Dermis blood vessel endothelial cell (primary cell): Measurements from ENCODE around the gene HDAC9. TPM values are rescaled to one million over a fixed set of nuclear protein-coding genes. Genes with fewer than 3 reads are reported as not detected.
A peak's percentile ranks its signal among the peaks of the same experiment; 100 is the strongest.

Experiments used
- DNase-seq: peaks from one replicate; pipeline ENCODE4 v3.0.0; 2010
- total RNA-seq: library from RNA; depleted of rRNA; stranded (reverse); fragments of >200 nt; gene quantifications from 2 replicates; pipeline ENCODE4 v1.2.3, GENCODE V29; 2014

The HDAC9 gene
- total RNA-seq, 1 donor from 2014 or later, result 3.9 TPM

- DNase-seq, result no peak
These were observed 360.2 kb downstream of the HDAC9 start for GRCh38 chr7:18855796-18856195.

GRCh38 chr7:18858232-18858631 is 362.7 kb downstream of the HDAC9 start:
- no peak for DNase-seq

GRCh38 chr7:18859318-18859717 is 363.8 kb downstream of the HDAC9 start:
- no peak for DNase-seq

DNA sequence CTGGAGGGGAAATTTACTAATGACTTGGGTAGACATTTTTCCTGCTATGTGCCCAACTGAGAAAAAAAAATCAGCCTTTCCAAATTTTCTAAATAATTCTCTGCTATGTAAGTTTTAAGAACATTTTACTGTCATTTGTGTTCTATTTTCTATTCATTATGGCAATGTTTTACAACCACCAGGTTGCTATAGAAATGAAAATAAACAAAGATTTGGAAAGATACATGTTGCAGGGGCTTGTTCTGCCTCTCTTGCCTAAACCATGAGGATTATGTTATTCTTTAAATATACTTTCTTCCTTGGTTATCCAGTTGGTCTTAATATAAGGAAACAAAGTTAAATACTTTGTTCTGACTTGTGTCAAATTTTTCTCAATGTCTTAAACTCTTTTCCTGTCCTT is 364.7 kb downstream of the HDAC9 start:
- no peak for DNase-seq

- DNase-seq, result no peak
These were observed 366.1 kb downstream of the HDAC9 start for GRCh38 chr7:18861514-18862118.

DNA sequence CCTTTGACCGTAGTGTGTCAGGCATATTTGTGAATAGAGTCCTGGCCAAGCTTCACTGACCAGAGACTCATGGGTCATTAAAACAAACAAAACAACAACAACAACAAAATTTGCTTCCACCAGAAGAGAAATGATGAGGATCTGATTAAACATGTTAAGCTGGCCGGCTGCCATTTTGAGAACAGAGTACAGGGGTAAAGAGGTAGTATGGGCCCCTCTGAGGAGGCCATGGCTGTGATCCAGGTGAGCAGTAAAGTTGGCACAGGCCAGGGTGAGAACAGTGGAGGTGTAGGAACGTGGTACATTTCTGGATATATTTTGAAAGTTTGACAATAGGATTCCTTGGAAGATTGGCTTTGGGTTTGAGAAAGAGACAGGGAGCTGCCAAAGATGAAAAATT is 369.4 kb downstream of the HDAC9 start:
- DNase-seq, result no peak

- peak; percentile 99 for DNase-seq
These were observed 370.9 kb downstream of the HDAC9 start for GRCh38 chr7:18866359-18867036.

DNA sequence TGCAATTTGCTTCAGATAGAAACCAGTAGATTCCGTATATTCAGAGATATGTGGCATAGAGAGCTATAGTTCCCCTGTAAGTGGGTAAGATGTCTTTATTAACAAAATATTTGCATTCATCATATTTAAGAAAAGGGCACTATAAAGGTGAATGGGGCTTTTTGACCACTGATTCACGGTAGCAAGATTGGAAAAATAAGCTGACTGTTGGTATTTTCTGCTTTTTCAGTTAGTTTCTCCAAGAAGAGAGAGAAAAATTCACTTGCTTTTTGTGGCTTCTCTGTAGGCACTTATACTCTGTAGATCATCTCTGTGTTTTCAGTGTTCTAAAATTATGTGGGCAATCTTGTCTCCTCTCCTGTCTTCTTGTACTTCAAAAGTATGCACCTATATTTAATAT is 376.8 kb downstream of the HDAC9 start:
- no peak for DNase-seq

GRCh38 chr7:18873734-18874336 is 378.3 kb downstream of the HDAC9 start:
- DNase-seq, result no peak

GRCh38 chr7:18874880-18875279 is 379.3 kb downstream of the HDAC9 start:
- no peak for DNase-seq

DNA sequence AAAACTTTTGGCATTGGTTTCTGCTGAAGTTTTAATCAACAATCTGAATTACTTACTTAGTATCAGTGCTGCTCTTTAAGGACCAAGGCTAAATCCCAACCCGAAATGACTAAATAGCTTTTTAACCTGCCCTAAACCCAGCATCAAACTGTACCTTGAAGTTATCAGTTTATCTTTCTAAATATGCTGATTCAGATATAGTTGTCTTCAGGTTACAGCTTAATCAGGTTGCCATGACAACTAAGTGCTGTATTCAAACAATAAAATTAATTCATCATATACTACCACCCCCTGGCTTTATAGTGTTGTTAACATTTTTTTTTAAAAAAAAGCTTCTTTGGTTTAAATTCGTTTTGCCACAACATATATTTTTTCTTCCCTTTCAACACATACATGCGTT is 382.3 kb downstream of the HDAC9 start:
- no peak for DNase-seq

GRCh38 chr7:18886832-18887231 is 391.3 kb downstream of the HDAC9 start:
- peak; percentile 42 for DNase-seq

DNA sequence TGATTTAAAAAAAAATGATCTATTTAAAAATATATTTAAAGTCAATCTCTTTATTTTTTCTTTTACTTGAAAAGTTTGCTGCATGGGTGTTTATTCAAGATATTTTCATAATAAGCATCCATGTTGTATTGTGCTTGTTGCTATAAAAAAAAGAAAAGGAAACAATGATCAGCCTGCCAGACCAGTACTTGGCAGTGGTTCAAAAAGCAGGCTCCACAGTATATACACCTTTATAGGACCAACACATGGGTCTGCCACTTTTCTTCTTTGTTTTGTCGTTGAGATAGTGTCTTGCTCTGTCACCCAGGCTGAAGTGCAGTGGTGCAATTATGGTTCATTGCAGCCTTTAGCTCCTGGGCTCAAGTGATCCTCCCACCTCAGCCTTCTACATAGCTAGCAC is 393.9 kb downstream of the HDAC9 start:
- DNase-seq, result peak; percentile 62

DNA sequence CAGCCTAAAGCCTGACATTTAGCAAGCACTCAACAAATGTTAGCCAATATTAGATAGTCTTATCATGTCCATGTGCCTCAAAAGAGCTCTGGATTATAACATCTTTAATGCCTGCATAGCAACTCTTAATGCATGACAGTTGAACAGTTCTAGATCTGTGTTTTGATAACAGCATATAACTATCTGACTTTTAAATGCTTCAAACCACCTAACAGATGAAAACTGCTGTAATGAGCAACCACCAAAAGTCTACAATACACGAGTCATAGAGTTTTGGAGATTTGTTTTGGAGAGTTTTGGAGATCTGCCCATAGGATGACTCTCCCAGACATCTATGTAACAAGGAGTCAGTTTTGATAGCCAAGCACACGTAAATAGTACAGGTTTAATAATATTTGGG is 394.6 kb downstream of the HDAC9 start:
- no peak for DNase-seq

DNA sequence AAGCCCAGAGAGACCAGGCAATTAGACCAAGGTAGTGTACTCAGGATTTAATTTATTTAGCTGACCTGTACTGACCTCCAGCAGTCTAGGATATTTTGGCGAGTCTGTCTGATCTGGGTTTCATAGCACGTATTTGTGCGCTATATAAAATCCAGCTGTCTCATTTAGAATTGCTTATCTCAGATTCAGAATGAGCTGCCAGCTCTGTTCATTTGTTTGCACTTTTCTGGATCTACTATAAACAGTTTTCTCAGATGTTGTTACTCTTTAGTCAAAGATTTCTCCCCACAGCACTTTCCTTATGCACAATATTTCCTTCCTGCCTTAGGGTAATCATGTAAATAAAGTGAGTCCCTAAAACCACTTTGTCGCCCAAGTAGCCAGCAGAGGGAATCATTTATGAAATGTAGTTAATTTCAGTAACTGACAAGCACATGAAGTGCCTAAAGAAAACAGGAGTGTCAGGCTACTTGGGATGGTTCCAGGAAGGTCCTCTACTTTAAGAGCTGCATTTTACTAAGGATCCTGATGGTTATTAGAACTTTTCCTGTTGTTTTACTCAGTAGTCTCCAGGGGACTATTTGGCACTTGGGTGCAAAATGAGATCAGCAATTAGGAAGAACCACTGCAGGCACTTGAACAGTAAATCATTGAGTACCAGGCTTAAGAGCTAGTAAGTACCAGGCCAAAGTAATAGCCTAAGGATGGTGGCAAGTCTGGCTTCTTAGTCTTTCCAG is 395.5 kb downstream of the HDAC9 start:
- peak; percentile 41 for DNase-seq

DNA sequence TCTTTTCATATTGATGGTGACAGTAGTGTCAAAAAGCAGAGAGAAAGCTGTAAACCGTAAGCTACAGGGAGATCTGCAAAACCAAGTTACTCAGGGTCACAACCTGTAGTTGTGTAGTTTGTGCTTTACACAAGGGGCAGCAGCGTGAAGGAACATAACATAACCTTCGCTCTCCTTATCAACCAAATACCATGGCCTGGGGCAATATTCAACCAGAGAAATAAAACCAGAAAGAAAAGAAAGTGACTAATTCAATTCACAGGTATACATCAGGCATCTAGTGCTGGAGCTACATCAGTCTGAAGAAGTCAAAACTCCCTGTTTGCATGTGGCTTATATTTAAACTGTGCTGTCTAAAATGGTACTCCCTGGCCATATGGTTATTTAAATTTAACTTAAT is 397.6 kb downstream of the HDAC9 start:
- no peak for DNase-seq

DNA sequence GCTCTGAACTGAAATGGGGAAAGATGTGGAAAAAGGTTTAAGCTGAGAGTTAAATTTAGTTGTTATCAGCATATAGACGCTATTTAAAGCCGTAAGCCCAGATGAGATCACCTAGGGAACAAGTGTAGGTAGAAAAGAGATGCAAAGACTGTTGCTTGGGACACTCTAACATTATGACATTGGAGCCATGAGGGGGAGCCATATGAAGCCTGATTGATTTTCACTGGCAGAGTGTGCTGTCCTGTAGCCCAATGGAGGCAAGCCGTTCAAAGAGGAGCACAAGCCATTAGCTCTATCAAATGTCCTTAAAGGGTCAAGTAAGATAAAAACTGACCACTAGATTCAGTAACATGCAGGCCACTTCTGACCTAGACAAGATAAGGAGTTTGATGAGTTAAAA is 398.6 kb downstream of the HDAC9 start:
- no peak for DNase-seq

DNA sequence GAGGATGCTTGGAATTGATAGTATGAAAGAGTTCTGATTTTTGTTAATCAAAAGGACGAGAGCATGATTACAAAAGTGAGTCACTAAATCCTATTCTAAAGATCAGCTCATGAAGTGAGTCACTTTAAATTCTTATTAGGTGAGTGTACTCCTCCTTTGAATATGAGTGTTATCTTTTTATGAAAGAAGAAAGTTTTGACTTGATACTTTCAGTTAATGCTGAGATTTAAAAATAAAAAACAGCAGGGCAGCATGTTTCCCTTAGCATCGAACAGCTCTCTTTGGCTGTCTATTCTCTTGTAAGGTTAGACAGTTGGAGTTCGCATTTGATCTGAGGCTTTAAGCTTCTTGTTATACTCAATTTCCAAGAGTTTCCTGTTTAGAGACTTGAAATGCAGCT is 399.9 kb downstream of the HDAC9 start:
- DNase-seq, result peak; percentile 60

DNA sequence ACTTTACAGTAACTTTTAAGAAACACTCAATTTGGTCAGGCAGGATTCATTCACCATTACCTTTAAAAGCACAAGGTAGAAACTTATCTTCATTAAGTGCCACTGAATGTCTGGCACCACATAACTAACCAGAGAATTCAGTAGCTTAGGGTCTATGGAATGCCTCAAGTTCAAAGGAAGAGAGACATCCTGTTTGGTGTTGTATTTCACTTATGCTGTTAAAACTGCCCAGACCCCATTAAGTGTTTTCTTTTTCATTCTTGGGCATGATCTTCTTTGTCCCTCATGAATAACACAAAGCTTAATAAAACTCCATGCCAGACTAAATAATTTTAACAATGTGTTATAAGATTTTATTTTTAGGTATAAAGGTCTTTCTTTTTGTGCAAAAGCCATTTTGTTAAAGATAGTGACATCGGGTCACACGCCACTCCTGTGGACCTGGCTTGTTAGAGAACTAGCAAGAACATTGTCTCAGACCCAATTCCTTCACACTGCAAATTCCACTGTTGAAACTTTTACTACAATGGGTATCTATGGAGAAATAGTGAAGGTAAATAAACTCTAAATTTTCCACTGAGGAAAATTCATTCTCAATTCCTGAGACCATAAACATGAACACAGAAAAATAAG is 400.9 kb downstream of the HDAC9 start:
- peak; percentile 39 for DNase-seq

GRCh38 chr7:18900236-18900635 is 404.7 kb downstream of the HDAC9 start:
- no peak for DNase-seq

DNA sequence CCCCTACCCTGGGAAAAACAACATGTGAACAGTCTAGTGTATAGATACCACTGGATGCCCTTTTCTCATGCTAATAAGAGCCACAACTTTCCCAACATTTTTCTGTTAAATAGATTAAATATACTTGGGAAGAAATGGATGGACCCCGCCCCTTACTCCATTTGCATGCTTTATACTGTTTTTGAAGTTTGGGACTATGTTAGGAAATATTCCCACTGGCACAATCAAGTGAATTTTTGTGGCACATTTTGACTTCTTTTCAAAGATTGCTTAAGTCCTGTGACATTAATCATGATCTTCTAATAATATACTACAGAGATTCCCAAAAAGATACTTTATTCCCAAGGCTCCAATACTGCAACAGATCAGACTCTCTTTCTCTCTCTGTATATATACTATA is 405.3 kb downstream of the HDAC9 start:
- DNase-seq, result no peak

- no peak for DNase-seq
These were observed 405.8 kb downstream of the HDAC9 start for GRCh38 chr7:18901351-18901750.

GRCh38 chr7:18901982-18902421 is 406.5 kb downstream of the HDAC9 start:
- no peak for DNase-seq
